Measurements from ENCODE around the gene TSPAN3.

Gene TSPAN3

DNA sequence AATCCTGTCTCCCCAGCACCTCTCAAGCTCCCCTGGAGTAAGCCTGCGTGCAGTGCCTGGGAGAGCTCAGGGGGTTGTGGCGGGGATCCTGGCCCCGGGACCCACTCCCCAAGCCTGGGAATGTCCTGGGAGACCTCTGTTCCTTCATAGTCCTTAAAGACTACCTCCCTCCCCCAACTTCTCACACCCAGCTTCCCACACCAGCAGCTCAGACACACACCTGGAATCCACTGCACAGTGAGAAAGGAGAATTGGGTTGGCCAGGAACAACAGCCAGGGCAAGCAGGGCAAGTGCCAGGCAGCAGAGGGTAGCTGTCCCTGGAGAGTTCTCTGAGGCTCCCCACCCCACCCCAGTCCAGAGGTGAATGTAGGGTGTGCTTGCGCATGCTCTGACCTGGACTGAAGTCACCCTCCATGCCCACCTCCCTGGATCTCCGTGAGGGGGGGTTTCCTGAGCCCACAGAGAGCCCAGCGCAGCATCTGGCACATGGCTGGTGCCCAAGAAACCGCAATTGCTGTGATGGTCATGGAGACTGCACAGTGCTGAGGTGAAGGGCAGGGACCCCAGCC, 53.7 kb downstream of the TSPAN3 start:
- Mint-ChIP-seq H3K4me1 (ENCODE audit: low read depth in 2 of 2) (peaks cover 81 to 85% of the 10 kb centered on the region in 2 donors), H3K9me3 (no peaks in the 10 kb centered on the region)

GRCh38 chr15:77016321-77016695, 54.6 kb downstream of the TSPAN3 start:
- Mint-ChIP-seq H3K4me1 (ENCODE audit: low read depth in 2 of 2) (peaks cover 79 to 85% of the 10 kb centered on the region in 2 donors), H3K36me3 (ENCODE audit: insufficient read depth) (peaks cover 67% of the 10 kb centered on the region)

More for the DNA sequence above, 53.7 kb downstream of the TSPAN3 start:
- DNase-seq (no peak), ATAC-seq (replicated peaks) (no peak)
- H3K4me3 Mint-ChIP-seq = peak overlapping the region; percentile 83 to 96
- H3K27ac Mint-ChIP-seq = peak overlapping the region; percentile 96 to 97
- peaks cover 71% of the 10 kb centered on the region for H3K36me3 Mint-ChIP-seq (ENCODE audit: insufficient read depth)
- H3K27me3 Mint-ChIP-seq = no peaks in the 10 kb centered on the region

DNA sequence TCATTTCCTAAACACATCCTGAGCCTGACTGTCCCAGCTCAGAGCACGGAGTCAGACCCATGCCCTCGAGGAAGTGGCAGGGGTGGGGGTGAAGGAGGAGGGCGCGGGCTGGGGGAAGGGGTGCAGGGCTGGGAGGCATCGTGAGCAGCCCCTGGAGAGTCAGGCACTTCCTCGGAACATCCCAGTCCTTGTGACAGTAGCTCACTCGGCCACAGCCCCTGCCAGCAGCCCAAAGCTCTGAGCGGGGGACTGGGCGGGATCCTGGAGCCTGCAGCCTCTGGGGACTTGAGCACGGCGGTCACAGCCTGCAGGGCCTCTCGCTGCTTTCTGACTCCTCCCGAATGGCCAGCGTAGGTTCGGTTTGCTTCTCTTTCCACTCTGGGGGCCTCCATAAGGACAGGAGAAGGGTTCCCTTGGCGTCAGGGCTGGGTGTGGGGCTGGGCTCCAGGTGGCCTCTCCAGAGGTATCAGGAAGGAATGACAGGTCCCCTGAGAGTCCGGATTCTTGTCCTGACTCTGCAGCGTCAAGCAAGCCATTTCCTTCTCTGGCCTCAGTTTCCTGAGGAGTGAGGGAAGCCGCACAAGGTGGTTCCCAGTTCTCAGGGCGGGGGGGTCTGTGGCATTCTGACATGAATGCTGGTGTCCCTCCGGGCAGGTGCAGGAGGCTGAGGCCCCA, 55.1 kb downstream of the TSPAN3 start:
- Mint-ChIP-seq H3K9me3 (no peaks in the 10 kb centered on the region), H3K27ac (peak overlapping the region; percentile 96), H3K27me3 (no peaks in the 10 kb centered on the region), H3K4me1 (ENCODE audit: low read depth in 2 of 2) (peaks cover 79 to 85% of the 10 kb centered on the region in 2 donors), H3K36me3 (ENCODE audit: insufficient read depth) (peaks cover 69% of the 10 kb centered on the region), H3K4me3 (peak overlapping the region; percentile 90 to 96)
- DNase-seq = no peak
- ATAC-seq (replicated peaks) = no peak

More at GRCh38 chr15:77016321-77016695, 54.6 kb downstream of the TSPAN3 start:
- Mint-ChIP-seq H3K9me3 (no peaks in the 10 kb centered on the region), H3K4me3 (peak overlapping the region; percentile 83 to 96), H3K27ac (peak overlapping the region; percentile 96 to 97), H3K27me3 (no peaks in the 10 kb centered on the region)
- ATAC-seq (replicated peaks) (no peak), DNase-seq (no peak)

DNA sequence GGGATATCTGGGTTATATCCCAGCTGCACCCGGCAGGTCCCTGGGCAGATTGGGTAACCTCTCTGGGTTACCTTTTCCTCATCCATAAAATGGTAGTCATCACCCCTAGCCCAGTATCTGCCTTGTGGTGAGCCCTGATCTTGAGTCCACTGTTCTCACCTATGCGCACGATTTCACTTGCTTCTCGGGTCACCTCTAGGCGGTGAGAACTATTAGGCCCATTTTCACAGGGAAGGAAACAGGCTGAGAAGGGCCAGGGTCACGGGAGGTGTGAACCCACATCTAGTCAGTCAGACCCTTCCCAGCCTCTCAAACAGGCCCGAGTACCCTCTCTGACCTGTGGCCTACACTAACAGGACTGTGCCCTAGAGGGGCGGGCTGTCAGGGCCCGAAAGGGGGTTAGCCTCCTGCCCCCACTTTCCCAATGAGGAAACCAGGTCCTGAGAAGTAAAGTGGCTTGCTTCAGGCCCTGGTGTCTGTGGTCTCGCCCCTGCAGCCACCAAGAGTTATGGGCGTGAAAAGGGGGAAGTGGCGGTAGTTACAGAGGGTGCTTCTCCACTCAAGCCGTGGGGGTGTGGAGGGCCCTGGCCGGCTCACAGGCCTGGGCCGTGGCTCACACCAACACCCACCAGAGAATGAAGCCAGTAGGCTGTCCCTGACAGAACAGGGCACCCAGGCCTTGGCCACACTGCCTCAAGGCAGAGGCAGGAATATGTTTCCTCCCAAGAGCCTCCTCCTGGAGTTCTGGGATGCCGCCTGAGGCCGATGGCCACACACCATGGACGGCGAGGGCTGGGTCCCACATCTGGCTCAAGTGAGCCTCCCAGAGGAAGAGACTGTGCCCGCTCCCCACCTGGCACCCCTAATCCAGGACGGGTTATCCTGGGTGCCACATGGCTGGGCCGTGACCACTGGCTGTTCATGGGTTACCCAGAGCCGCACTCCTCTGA, 56.5 kb downstream of the TSPAN3 start:
- Mint-ChIP-seq H3K27ac (peak overlapping the region; percentile 96), H3K36me3 (ENCODE audit: insufficient read depth) (peaks cover 61% of the 10 kb centered on the region), H3K27me3 (no peaks in the 10 kb centered on the region), H3K9me3 (no peaks in the 10 kb centered on the region), H3K4me1 (ENCODE audit: low read depth in 2 of 2) (peaks cover 83 to 84% of the 10 kb centered on the region in 2 donors), H3K4me3 (peak overlapping the region; percentile 90 to 96)
- ATAC-seq (replicated peaks) = peak; percentile 25
- DNase-seq = peak in 1 of 3 experiments; percentile 25

DNA sequence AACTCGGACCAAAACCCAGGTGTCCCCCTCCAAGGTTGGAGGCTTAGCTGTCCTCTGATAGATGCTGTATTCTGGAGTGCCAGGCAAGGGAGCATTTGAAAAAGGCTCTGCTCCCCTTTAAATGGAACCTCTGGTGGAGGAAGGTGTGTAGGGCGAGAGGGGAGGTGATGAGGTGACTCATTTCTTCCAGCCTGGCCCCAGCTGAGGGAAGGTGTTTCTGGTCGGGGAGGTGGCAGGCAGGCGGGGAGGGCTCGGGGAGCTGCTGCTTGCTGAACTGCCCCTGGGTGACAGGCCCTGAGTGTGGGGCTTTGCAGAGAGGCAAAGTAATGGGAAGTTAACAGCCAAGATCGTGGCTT, 57.2 kb downstream of the TSPAN3 start:
- Mint-ChIP-seq H3K4me1 (ENCODE audit: low read depth in 2 of 2) (peaks cover 80 to 83% of the 10 kb centered on the region in 2 donors), H3K27ac (peak overlapping the region; percentile 96), H3K9me3 (no peaks in the 10 kb centered on the region), H3K4me3 (peak overlapping the region; percentile 90 to 96), H3K27me3 (no peaks in the 10 kb centered on the region), H3K36me3 (ENCODE audit: insufficient read depth) (peaks cover 55% of the 10 kb centered on the region)
- DNase-seq = peak; percentile 82
- peak; percentile 82 for ATAC-seq (replicated peaks)

GRCh38 chr15:77012868-77013267, 58.0 kb downstream of the TSPAN3 start:
- H3K4me1 Mint-ChIP-seq (ENCODE audit: low read depth in 2 of 2) = peaks cover 71 to 74% of the 10 kb centered on the region in 2 donors
- H3K9me3 Mint-ChIP-seq = no peaks in the 10 kb centered on the region
- peak overlapping the region; percentile 90 to 96 for H3K4me3 Mint-ChIP-seq
- no peaks in the 10 kb centered on the region for H3K27me3 Mint-ChIP-seq
- ATAC-seq (replicated peaks) (peak; percentile 72), DNase-seq (peak; percentile 62 to 66 (median 62))
- peaks cover 47% of the 10 kb centered on the region for H3K36me3 Mint-ChIP-seq (ENCODE audit: insufficient read depth)
- peak overlapping the region; percentile 96 for H3K27ac Mint-ChIP-seq

GRCh38 chr15:77012117-77012712, 58.7 kb downstream of the TSPAN3 start:
- Mint-ChIP-seq H3K27ac (peak overlapping the region; percentile 96), H3K4me3 (peak overlapping the region; percentile 90 to 96), H3K36me3 (ENCODE audit: insufficient read depth) (peaks cover 47% of the 10 kb centered on the region), H3K27me3 (no peaks in the 10 kb centered on the region), H3K9me3 (no peaks in the 10 kb centered on the region), H3K4me1 (ENCODE audit: low read depth in 2 of 2) (peaks cover 64 to 69% of the 10 kb centered on the region in 2 donors)
- DNase-seq (no peak), ATAC-seq (replicated peaks) (no peak)

DNA sequence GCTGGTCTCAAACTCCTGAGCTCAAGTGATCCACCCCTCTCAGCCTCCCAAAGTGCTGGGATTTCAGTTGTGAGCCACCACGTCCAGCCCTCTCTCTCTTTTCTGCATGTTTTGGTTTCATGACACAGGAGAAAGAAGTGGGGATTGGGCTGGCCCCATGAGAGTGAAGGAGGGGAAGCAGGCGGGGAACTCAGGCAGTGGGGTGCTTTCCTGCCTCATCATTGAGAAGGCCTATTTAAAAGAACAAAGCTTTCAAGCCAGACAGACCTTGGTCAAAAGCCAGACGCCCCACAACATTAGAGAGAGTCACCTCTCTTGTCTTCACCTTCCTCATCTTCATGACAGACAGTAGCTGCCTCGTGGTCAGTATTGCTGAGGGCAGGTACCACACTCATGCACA, 60.1 kb downstream of the TSPAN3 start:
- Mint-ChIP-seq H3K36me3 (ENCODE audit: insufficient read depth) (peaks cover 44% of the 10 kb centered on the region), H3K4me1 (ENCODE audit: low read depth in 2 of 2) (peaks cover 62 to 83% of the 10 kb centered on the region in 2 donors), H3K9me3 (no peaks in the 10 kb centered on the region), H3K4me3 (peak overlapping the region; percentile 63 to 76), H3K27me3 (no peaks in the 10 kb centered on the region), H3K27ac (peak overlapping the region; percentile 96)
- DNase-seq = no peak
- peak; percentile 5 for ATAC-seq (replicated peaks)

DNA sequence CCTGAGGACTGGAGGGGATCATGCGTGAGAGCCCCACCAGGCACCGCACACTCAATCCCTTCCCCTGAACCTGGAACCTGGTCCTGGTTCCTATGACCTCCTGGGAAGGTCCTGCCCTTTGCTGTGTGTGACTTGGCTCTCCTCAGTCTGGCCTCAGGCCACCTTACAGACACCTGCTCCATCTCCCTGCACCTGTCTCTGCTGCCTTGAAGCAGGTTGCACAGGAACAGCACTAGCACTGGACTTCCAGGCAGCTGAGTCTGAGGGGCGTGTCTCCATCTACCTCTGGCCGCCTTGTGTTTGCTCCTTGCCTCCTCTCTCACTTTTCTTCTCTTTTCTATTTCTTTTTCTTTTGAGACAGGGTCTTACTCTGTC, 60.6 kb downstream of the TSPAN3 start:
- H3K4me3 Mint-ChIP-seq = peak overlapping the region; percentile 63 to 76
- peaks cover 61 to 83% of the 10 kb centered on the region in 2 donors for H3K4me1 Mint-ChIP-seq (ENCODE audit: low read depth in 2 of 2)
- H3K9me3 Mint-ChIP-seq = no peaks in the 10 kb centered on the region
- no peak for DNase-seq
- ATAC-seq (replicated peaks) = no peak
- peaks cover 44% of the 10 kb centered on the region for H3K36me3 Mint-ChIP-seq (ENCODE audit: insufficient read depth)
- no peaks in the 10 kb centered on the region for H3K27me3 Mint-ChIP-seq
- peak overlapping the region; percentile 96 for H3K27ac Mint-ChIP-seq

DNA sequence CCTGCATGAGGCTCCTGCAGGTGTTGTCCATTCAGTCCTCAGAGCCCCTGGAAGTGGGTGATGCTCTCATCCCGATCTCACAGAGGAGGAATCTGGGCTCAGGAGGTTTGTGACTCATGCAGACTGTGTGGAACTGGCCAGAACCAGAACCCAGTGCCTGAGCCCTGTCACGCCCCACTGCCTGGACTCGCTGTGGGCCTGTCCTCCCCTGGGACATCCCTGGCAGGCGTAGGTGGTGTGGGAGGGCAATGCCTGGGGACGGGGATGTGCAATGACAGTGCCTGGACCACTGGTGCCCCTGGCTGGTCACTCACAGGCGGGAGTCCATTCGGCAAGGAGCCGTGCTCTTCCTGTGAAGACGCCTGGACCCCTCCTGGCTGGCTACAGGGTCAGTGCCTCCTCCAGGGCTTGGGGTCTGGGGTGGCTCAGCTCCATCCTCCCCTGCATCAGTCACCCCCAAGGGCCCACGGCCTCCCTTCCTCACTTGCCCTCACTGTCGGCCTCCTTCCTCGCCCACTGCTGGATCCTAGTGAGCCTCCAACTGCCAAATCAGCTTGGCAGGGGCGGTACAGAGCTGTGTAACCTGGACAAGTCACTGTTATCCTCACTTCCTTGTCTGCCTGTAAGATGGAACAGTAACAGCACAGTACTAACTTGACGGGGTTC, 61.1 kb downstream of the TSPAN3 start:
- peaks cover 57 to 79% of the 10 kb centered on the region in 2 donors for H3K4me1 Mint-ChIP-seq (ENCODE audit: low read depth in 2 of 2)
- H3K9me3 Mint-ChIP-seq = no peaks in the 10 kb centered on the region

GRCh38 chr15:77009176-77009575, 61.7 kb downstream of the TSPAN3 start:
- no peaks in the 10 kb centered on the region for H3K9me3 Mint-ChIP-seq
- ATAC-seq (replicated peaks) (no peak), DNase-seq (no peak)
- H3K27me3 Mint-ChIP-seq = no peaks in the 10 kb centered on the region
- H3K36me3 Mint-ChIP-seq (ENCODE audit: insufficient read depth) = peaks cover 37% of the 10 kb centered on the region
- H3K27ac Mint-ChIP-seq = peak overlapping the region; percentile 96
- peak overlapping the region; percentile 4 to 76 for H3K4me3 Mint-ChIP-seq
- peaks cover 57 to 79% of the 10 kb centered on the region in 2 donors for H3K4me1 Mint-ChIP-seq (ENCODE audit: low read depth in 2 of 2)

More for the DNA sequence above, 61.1 kb downstream of the TSPAN3 start:
- Mint-ChIP-seq H3K27me3 (no peaks in the 10 kb centered on the region), H3K27ac (peak overlapping the region; percentile 96), H3K36me3 (ENCODE audit: insufficient read depth) (peaks cover 39% of the 10 kb centered on the region), H3K4me3 (peak overlapping the region; percentile 63 to 76)
- ATAC-seq (replicated peaks) (no peak), DNase-seq (no peak)

GRCh38 chr15:77004189-77004588, 66.7 kb downstream of the TSPAN3 start:
- ATAC-seq (replicated peaks) = no peak
- Mint-ChIP-seq H3K9me3 (no peaks in the 10 kb centered on the region), H3K27me3 (no peaks in the 10 kb centered on the region), H3K4me3 (peak overlapping the region; percentile 82 to 97), H3K36me3 (ENCODE audit: insufficient read depth) (peaks cover 41% of the 10 kb centered on the region), H3K4me1 (ENCODE audit: low read depth in 2 of 2) (peaks cover 53 to 77% of the 10 kb centered on the region in 2 donors), H3K27ac (peak overlapping the region; percentile 91 to 98)
- DNase-seq = no peak

Measured in effector memory CD8-positive, alpha-beta T cell (primary cell).